ENCODE data around the gene AGBL3.
"Not testable (repeated sequence)": the region's sequence is repeated elsewhere in the genome, so short reads cannot be mapped to it uniquely, and the experiment has no call there.

The AGBL3 gene

DNA sequence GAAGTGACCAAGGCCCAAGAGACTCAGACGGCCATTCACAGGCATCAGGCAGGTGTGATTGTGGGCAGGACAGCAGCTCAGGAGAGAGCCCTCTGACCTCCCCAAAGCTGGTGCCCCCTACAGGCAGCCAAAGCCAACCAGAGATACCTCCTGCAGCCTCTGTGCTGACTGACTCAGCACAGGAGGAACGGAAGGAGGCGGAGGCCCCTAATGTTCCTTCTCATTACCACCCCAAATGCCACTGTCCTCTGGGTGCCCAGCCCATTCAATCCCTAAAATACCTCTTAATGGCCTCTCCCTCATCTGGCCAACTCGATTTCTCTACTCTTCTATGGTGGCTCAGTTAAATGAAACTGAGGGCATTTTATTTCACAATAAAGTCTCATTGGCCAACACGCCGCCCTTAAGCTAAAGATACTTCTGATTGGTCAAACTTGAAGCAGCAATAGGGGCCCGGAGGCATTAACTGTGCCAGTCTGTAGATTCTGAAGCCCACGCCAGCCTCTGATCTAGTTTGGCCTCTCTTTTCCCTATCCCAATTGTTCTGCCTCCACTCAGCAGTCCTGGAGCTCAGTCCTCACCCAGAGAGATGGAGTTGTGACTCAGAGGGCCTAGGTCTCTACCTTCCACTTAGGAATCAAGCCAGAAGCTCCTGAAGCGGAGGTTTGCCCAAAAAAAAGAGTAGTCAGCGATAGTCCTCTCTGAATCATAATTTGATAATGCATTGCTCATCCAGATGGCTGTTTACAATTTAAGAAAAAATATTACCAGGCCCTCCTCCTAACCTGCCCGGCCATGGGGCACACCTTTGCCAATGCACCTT lies 183.0 kb downstream of the AGBL3 start:
- no peaks in the 10 kb centered on the region for H3K9me3 Mint-ChIP-seq
- H3K4me3 Mint-ChIP-seq = peak overlapping the region; percentile 81
- ATAC-seq (replicated peaks; ENCODE audit: extremely low read depth, poor library complexity, severe bottlenecking) = peak; percentile 38
- no peaks in the 10 kb centered on the region for H3K27me3 Mint-ChIP-seq
- peak; percentile 23 to 38 for DNase-seq (ENCODE audit: low spot score in 2 of 2)
- H3K4me1 Mint-ChIP-seq = peaks cover 45% of the 10 kb centered on the region
- peak overlapping the region; percentile 96 for H3K27ac Mint-ChIP-seq (ENCODE audit: low read depth)
- H3K36me3 Mint-ChIP-seq (ENCODE audit: insufficient read depth) = peaks cover 26% of the 10 kb centered on the region

DNA sequence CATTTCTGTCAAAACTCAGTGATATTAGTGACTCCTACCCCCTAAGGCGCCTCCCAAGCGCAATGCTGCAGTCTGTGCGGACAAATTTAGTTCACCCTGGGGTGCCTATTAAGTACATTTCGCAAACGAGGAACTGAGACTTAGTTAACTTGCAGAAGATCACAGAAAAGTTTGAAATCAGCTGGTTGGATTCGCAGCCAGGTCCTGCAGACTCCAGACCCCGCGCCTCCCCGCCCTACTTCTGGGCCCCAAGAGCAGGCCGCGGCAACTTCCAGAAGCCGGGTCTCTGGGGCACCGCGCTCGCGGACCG lies 183.6 kb downstream of the AGBL3 start:
- no peaks in the 10 kb centered on the region for H3K27me3 Mint-ChIP-seq
- H3K36me3 Mint-ChIP-seq (ENCODE audit: insufficient read depth) = peaks cover 26% of the 10 kb centered on the region
- peak overlapping the region; percentile 81 for H3K4me3 Mint-ChIP-seq
- ATAC-seq (replicated peaks; ENCODE audit: extremely low read depth, poor library complexity, severe bottlenecking) (peak; percentile 8), DNase-seq (ENCODE audit: low spot score in 2 of 2) (no peak)
- H3K27ac Mint-ChIP-seq (ENCODE audit: low read depth) = peak overlapping the region; percentile 96
- H3K9me3 Mint-ChIP-seq = no peaks in the 10 kb centered on the region
- peaks cover 44% of the 10 kb centered on the region for H3K4me1 Mint-ChIP-seq

DNA sequence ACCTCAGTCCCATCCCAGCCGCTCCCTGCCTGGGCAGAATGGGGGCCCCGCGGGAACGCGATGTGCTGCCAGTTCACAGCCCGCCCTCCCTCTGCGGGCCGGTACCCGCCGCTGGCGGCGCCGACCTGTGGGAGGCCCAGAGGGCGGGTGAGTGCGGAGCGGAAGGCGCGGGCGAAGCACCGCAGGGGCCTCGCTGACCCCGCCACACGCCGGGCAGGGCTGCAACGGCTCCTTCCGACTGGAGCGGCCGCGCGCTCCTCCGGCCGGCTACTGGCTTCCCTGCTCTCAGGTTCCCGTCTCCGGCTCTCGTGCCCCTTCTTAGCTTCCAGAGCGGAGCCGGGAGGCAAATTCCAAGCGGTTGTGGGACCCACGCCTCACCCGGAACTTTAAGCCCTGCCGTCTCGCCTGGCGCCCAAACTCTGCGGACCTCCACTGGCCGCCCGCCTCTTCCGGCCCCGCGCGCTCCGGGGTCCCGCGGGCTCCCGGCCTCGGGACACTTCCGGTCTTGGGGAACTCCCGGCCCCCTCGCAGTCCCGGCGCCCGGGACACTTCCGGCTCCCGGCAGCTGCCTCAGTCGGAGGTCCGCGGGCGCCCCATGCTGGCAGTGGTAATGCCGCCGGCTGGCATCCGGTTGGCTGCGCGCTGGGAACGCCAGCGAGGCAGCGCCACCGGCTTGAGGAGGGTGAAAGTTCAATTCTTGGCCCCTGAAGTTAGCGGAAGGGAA lies 184.1 kb downstream of the AGBL3 start, which contains the start of gene CYREN:
Gene CYREN (minus strand): TSS at position 434 of the 724 bp plus-strand sequence. CDS start 1,785 bp downstream, outside the sequence.
- Mint-ChIP-seq H3K36me3 (ENCODE audit: insufficient read depth) (peaks cover 25% of the 10 kb centered on the region), H3K4me3 (peak within 1 kb of the TSS; percentile 81), H3K9me3 (no peaks in the 10 kb centered on the region), H3K27ac (ENCODE audit: low read depth) (peak within 1 kb of the TSS; percentile 96), H3K4me1 (peaks cover 44% of the 10 kb centered on the region), H3K27me3 (no peaks in the 10 kb centered on the region)
- DNase-seq (ENCODE audit: low spot score in 2 of 2) = peak; percentile 71 to 73
- ATAC-seq (replicated peaks; ENCODE audit: extremely low read depth, poor library complexity, severe bottlenecking) = peak; percentile 76

DNA sequence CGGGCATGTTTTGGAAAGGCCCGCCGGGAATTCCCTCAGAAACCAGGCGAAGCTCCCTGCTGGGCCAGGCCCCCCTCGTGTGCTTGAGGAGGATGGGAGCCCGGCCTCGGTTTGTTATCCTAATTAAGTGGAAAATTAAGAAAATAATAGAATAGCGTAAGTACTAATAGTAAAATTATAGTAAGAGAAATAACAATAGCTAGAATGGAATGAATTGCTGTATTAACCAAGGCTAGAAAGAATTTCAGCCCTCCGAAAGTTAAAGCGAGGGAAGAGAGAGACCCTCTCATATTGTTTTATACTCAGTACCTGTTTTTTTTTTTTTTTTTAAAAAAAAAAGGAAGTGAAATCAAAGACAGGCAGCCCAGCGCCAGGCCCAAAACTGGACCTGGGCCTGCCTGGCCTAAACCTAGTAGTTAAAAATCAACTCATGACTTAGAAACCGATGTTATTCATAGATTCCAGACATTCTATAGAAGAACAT lies 184.7 kb downstream of the AGBL3 start:
- Mint-ChIP-seq H3K27ac (ENCODE audit: low read depth) (peak overlapping the region; percentile 96), H3K36me3 (ENCODE audit: insufficient read depth) (peaks cover 20% of the 10 kb centered on the region), H3K4me1 (peaks cover 44% of the 10 kb centered on the region), H3K4me3 (peak overlapping the region; percentile 81)
- ATAC-seq (replicated peaks; ENCODE audit: extremely low read depth, poor library complexity, severe bottlenecking); H3K9me3 Mint-ChIP-seq; H3K27me3 Mint-ChIP-seq; DNase-seq (ENCODE audit: low spot score in 2 of 2): not testable (repeated sequence)

DNA sequence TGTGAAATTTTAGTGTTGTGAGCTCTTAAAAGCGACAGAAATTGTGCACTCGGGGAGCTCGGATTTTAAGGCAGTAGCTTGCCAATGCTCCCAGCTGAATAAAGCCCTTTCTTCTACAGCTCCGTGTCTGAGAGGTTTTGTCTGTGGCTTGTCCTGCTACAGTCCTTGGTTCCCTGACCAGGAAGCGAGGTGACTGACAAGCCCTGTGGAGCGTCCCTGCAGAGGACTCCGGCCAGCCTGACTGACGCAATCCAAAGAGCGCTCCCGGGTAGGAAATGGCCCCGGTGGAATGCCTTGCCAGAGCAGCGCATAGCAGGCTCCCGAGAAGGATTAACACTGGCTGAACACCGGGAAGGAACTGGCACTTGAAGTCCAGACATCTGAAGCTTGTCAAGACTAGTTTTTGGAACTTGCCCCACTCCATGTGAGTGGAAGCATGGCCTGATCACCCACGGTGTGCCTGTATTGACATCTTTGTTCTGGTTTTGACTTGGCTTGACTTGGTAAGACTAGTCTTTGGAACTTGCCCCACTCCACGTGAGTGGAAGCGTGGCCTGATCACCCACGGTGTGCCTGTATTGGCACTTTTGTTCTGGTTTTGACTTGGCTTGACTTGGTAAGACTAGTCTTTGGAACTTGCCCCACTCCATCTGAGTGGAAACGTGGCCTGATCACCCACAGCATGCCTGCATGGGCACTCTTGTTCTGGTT lies 185.4 kb downstream of the AGBL3 start:
- not testable (repeated sequence) for H3K27me3 Mint-ChIP-seq; H3K9me3 Mint-ChIP-seq; ATAC-seq (replicated peaks; ENCODE audit: extremely low read depth, poor library complexity, severe bottlenecking)
- DNase-seq (ENCODE audit: low spot score in 2 of 2) = peak in 1 of 2 donors; percentile 6
- peaks cover 40% of the 10 kb centered on the region for H3K4me1 Mint-ChIP-seq
- peaks cover 21% of the 10 kb centered on the region for H3K36me3 Mint-ChIP-seq (ENCODE audit: insufficient read depth)
- peak overlapping the region; percentile 81 for H3K4me3 Mint-ChIP-seq
- H3K27ac Mint-ChIP-seq (ENCODE audit: low read depth) = peak overlapping the region; percentile 96

DNA sequence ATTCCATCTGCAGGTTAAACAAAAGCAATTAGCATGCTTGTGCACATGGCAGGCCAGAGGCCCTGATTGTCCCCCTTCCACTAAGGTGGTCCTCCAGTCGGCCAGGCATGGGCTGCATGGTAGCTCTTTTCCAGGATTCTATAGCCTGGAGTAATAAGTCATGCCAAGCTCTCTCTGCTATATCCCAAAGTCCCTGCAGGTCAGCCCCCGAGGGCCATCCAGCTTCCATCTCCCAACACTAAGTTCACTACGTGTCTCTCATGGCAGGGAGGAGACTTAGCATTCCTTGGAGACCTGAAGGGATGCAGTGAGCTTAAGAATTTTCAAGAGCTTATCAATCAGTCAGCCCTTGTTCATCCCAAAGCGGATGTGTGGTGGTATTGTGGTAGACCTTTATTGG lies 187.6 kb downstream of the AGBL3 start:
- Mint-ChIP-seq H3K4me1 (peaks cover 20% of the 10 kb centered on the region), H3K36me3 (ENCODE audit: insufficient read depth) (peaks cover 17% of the 10 kb centered on the region)
- not testable (repeated sequence) for H3K9me3 Mint-ChIP-seq; H3K4me3 Mint-ChIP-seq; DNase-seq (ENCODE audit: low spot score in 2 of 2); H3K27me3 Mint-ChIP-seq; ATAC-seq (replicated peaks; ENCODE audit: extremely low read depth, poor library complexity, severe bottlenecking); H3K27ac Mint-ChIP-seq (ENCODE audit: low read depth)

DNA sequence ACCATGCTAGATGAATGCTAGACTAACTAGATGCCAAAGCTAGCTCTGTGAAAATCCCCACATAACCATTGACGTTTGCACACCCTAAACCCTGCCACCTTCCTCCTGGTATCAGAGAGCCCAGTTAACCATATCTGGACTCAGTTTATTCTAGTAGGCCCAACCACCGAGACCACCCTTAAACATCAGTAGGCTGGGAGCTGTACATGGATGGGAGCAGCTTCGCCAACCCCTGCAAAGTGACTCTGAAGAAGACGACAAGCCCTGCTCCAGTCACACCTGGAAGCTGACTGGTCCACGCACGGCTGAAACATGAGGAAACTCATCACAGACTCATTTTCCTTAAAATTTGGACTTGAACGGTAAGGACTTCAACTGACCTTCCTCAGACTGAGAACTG lies 188.6 kb downstream of the AGBL3 start:
- ATAC-seq (replicated peaks; ENCODE audit: extremely low read depth, poor library complexity, severe bottlenecking) (no peak), DNase-seq (ENCODE audit: low spot score in 2 of 2) (no peak)
- no peaks in the 10 kb centered on the region for H3K27me3 Mint-ChIP-seq
- H3K4me3 Mint-ChIP-seq = no peak overlapping the region
- peaks cover 10% of the 10 kb centered on the region for H3K4me1 Mint-ChIP-seq
- H3K9me3 Mint-ChIP-seq = no peaks in the 10 kb centered on the region
- H3K36me3 Mint-ChIP-seq (ENCODE audit: insufficient read depth) = peaks cover 6% of the 10 kb centered on the region
- H3K27ac Mint-ChIP-seq (ENCODE audit: low read depth) = no peak overlapping the region

DNA sequence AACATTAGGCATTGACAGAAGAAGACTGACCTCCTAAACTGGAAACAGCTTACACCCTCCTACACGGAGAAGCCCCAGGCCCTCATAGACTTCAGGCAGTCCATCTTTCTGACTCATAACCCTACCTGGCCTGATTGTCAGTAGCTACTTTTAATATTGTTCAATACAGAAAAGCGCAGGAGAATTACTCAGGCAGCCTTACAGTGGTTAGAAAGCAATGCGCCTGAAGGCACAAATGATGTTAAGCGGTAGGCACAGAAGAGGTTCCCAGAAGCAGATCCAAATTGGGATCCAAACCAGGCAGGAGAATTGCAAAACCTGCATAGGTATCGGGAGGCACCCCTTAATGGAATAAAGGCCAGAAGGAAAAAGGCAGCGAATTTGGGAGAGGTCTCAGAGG lies 189.6 kb downstream of the AGBL3 start:
- Mint-ChIP-seq H3K36me3 (ENCODE audit: insufficient read depth) (peaks cover 4% of the 10 kb centered on the region), H3K4me3 (no peak overlapping the region), H3K27me3 (no peaks in the 10 kb centered on the region), H3K9me3 (peaks cover 6% of the 10 kb centered on the region), H3K4me1 (peaks cover 9% of the 10 kb centered on the region), H3K27ac (ENCODE audit: low read depth) (peak overlapping the region; percentile 13)
- DNase-seq (ENCODE audit: low spot score in 2 of 2) (no peak), ATAC-seq (replicated peaks; ENCODE audit: extremely low read depth, poor library complexity, severe bottlenecking) (no peak)

DNA sequence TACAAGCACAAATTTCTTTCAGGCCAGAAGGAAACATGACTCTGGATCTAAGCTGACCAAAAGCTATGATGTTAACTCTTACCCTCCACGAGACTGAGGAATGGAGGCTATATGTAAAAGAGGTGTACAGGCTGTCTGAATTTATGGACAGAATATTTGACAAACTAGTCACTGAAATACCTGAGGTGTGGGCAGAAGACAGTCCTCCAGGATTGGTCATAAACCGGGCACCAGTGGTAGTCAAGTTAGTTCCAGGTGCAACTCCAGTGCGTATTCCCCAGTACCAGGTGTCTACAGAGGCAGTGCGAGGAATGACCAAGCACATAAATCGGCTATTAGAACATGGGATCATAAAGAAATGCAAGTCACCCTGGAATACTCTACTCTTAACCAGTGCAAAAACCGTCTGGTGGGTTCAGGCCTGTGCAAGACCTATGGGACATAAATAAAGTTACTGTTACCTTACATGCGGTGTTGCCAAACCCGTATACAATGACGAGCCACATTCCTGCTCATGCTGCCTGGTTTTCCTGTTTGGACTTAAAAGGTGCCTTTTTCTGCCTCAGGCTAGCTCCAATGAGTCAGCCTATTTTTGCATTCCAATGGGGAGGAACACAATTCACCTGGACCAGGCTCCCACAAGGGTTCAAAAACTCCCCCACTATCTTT lies 190.9 kb downstream of the AGBL3 start:
- Mint-ChIP-seq H3K4me1 (peaks cover 6% of the 10 kb centered on the region), H3K36me3 (ENCODE audit: insufficient read depth) (peaks cover 9% of the 10 kb centered on the region), H3K9me3 (peaks cover 15% of the 10 kb centered on the region), H3K27me3 (no peaks in the 10 kb centered on the region), H3K27ac (ENCODE audit: low read depth) (no peak overlapping the region), H3K4me3 (no peak overlapping the region)
- no peak for ATAC-seq (replicated peaks; ENCODE audit: extremely low read depth, poor library complexity, severe bottlenecking)
- DNase-seq (ENCODE audit: low spot score in 2 of 2) = no peak

DNA sequence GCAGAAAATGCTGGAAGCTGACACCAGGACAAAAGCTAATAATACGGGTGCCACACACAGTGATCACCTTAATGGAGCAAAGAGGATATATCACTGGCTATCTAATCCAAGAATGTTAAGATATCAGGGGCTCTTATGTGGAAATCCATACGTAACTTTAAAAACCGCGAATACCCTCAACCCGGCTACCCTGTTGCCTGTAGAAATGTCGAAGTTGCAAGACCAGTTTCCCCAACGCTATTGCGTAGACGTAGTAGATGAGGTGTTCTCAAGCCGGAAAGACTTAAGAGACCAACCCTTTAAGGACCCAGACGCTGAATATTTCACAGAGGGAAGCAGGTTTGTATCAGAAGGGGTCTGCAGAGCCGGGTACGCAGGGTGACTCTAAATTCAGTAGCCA lies 192.1 kb downstream of the AGBL3 start:
- Mint-ChIP-seq H3K27ac (ENCODE audit: low read depth) (no peak overlapping the region), H3K36me3 (ENCODE audit: insufficient read depth) (peaks cover 12% of the 10 kb centered on the region), H3K9me3 (peaks cover 15% of the 10 kb centered on the region), H3K4me3 (no peak overlapping the region), H3K27me3 (no peaks in the 10 kb centered on the region), H3K4me1 (no peaks in the 10 kb centered on the region)
- no peak for ATAC-seq (replicated peaks; ENCODE audit: extremely low read depth, poor library complexity, severe bottlenecking)
- no peak for DNase-seq (ENCODE audit: low spot score in 2 of 2)

DNA sequence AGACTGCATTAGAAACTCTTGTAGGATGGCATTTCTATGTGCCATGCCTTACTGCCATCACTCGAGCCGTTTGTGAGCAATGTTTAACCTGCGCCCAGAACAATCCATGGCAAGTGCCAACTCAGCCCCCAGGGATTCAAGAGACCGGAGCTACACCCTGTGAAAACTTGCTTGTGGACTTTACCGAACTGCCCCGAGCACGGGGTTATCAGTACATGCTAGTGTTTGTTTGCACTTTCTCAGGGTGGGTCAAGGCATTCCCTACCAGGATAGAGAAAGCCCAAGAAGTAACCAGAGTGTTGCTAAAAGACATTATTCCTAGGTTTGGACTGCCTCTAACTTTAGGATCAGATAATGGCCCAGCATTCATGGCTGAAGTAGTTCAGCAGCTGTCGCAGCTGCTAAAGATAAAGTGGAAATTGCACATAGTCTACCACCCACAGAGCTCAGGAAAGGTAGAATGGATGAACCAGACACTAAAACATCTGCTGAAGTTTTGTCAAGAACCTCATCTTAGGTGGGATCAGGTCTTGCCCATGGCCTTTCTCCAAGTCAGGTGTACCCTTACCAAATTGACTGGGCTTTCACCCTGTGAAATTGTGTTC lies 193.1 kb downstream of the AGBL3 start:
- Mint-ChIP-seq H3K9me3 (peaks cover 15% of the 10 kb centered on the region), H3K4me1 (no peaks in the 10 kb centered on the region), H3K4me3 (no peak overlapping the region), H3K27me3 (no peaks in the 10 kb centered on the region), H3K27ac (ENCODE audit: low read depth) (no peak overlapping the region), H3K36me3 (ENCODE audit: insufficient read depth) (peaks cover 12% of the 10 kb centered on the region)
- DNase-seq (ENCODE audit: low spot score in 2 of 2) (no peak), ATAC-seq (replicated peaks; ENCODE audit: extremely low read depth, poor library complexity, severe bottlenecking) (no peak)

DNA sequence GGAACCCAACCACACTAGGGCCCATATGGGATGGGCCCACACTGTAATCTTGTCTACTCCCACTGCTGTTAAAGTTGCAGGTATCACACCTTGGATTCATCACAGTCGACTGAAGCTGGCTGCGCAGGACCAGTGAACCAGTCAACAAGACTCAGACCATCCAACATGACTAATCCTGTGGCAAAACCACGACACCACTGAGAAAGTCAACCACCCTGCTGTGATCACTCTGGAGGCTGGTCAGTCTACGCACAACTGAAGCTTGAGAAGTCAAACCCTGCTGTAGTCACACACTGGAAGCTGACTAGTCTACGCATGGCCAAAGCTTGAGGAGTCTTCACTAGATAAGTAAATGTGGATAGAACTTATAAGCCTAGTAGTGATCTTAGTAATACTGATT lies 193.8 kb downstream of the AGBL3 start:
- no peak for ATAC-seq (replicated peaks; ENCODE audit: extremely low read depth, poor library complexity, severe bottlenecking)
- H3K4me1 Mint-ChIP-seq = no peaks in the 10 kb centered on the region
- peaks cover 15% of the 10 kb centered on the region for H3K9me3 Mint-ChIP-seq
- H3K27me3 Mint-ChIP-seq = no peaks in the 10 kb centered on the region
- H3K27ac Mint-ChIP-seq (ENCODE audit: low read depth) = no peak overlapping the region
- H3K36me3 Mint-ChIP-seq (ENCODE audit: insufficient read depth) = peaks cover 12% of the 10 kb centered on the region
- no peak overlapping the region for H3K4me3 Mint-ChIP-seq
- no peak for DNase-seq (ENCODE audit: low spot score in 2 of 2)
